Activated CD8-positive, alpha-beta memory T cell treated with anti-CD3 and anti-CD28 coated beads for 1 hour (primary cell): ENCODE measurements around the gene KRTAP3-2.

Experiments
- DNase-seq, 2 donors: peaks; one replicate each; pipeline ENCODE4 v3.0.0-alpha.2; 2020; ENCODE audit warnings: low read depth in 1 of 2; ENCODE audit errors: extremely low read depth in 1 of 2

Gene KRTAP3-2

GRCh38 chr17:41012326-41013120 is 12.8 kb upstream of the KRTAP3-2 start:
- DNase-seq: no peak

DNA sequence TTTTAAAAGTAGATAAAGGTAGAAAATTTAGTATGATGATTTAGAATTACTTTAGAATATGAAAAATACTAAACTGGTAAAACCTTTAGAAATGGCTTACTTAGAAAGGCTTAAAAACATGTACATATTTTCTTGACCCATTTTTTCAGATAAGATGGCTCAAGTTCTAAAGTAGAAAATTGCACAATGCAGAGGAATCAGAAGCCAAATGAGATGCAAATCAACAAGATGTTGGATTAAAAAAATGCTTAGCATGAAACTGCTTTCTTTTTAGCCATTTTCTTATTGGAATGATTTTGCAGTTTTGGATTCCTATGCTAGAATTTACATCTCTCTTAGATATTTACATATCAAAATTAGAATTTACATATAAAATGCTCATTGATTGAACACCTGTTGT is 10.7 kb upstream of the KRTAP3-2 start:
- DNase-seq: no peak

DNA sequence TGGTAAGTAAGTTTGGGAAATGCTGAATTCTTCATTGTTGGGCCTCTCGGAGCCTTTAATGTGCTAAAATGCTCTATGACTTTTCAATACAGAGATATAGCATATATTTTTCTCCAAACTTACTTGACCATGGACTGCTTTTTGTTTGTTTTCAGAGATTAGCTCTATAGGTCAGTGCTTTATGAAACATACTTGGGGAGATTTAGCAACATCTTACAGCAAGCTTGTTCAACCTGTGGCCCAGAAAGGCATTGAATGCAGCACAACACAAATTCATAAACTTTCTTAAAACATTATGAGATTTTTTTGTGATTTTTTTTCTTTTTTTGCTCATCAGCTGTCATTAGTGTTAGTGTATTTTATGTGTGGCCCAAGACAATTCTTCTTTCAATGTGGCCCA is 10.2 kb upstream of the KRTAP3-2 start:
- no peak for DNase-seq

DNA sequence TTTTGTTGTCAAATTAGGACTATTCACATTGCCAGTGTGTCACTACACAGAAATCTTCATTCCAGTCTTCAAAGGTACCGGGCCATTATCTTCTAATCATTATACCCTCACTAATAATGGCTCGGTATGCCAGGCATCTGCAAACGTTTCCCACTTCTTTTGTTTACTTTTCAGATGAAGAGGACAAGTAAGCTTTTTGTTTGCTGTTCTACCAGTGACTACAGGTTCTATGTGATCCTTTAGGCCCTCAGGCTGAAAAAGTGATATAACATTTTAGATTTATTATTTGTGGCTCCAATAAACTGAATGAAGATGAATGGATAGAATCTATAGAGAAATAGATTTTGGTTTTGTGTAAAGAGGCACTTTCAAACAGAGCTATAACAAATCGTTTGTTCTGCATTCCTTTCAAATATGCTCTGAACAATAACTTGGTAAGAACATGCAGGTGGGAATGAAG is 9.6 kb upstream of the KRTAP3-2 start:
- no peak for DNase-seq

DNA sequence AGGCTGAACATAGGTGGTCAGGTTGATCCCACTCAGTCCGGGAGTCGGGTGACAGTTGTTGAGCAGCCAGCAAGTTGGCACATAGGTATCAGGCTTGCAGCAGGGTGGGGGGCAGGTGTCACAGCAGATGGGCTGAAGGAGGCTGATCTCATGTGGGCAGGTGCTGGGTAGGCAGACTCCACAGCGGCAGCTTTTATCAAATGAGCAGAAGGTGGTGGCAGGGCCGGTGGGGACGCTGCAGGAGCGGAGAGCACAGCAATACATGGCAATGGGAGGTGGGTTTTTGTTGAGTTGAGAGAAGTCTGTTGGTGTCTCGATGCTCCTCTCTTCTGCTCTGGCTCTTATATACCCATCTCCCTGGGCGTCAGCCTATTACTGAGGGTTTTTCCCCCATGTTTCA is 9.1 kb upstream of the KRTAP3-2 start, which contains the start of gene KRTAP3-1:
TSS of gene KRTAP3-1 (minus strand) at position 318 of the 400 bp plus-strand sequence. CDS start at position 264, 54 bp downstream.
- no peak for DNase-seq

DNA sequence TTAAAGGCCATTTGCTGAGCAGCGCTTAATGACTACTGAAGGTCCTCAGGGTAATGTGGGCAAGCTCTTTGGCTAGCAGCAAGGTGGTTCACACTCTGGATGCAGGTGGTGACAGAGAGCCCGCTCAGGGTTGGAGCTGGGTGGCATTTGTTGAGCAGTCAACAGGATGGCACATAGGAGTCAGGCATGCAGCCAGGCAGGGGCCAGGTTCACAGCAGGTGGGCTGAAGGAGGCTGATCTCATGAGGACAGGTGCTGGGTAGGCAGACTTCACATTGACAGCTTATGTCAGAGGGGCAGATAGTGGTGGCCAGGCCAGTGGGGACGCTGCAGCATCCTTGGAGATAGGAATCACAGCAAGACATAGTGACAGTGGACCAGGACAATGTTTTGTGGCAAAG is 4.7 kb upstream of the KRTAP3-2 start:
- no peak for DNase-seq

- no peak for DNase-seq
Measured at GRCh38 chr17:41003926-41004325, 4.2 kb upstream of the KRTAP3-2 start.

- DNase-seq: no peak
Measured at GRCh38 chr17:41002814-41003213, 3.1 kb upstream of the KRTAP3-2 start.

DNA sequence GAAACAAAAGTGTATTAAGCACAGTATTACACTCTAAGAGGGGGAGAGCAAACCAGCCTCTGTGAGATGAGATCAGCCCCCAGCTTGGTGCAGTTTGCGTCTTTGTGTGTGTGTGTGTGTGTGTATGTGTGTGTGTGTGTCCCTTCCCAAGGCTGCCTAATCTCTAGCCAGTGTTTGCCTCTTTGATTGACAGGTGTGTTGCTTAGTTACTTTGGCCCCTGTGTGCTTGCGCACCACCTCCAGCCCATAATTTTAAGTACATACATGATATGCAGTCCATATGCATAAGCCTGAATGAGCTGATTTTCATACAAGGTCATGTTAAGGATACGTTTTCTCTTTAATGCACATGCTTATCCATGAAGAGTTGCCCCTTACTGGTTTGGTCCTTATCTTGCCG is 2.1 kb upstream of the KRTAP3-2 start:
- DNase-seq: no peak

- no peak for DNase-seq
Measured at GRCh38 chr17:40997361-40997760, 2.3 kb downstream of the KRTAP3-2 start.

DNA sequence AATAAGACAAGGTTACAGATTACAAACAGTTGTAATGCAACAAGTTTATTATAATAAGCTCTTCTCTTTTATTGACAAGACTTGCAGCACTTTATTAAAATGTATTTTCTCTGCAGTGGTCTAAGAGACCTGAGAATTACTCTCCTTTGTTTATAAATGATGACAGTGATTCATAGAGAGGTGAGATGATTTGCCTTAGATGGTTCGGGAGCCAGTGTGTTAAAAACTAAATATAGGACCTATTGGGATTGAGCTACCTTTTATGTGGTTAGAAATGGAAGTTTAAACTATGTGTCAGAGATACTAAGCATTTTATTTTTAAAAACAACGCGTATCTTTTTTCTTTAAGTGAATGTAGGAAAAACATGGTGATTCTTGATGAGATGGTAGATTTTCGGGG is 2.9 kb downstream of the KRTAP3-2 start:
- DNase-seq: no peak

GRCh38 chr17:40995116-40995515 is 4.6 kb downstream of the KRTAP3-2 start:
- no peak for DNase-seq

- DNase-seq: no peak
Measured at GRCh38 chr17:40993839-40994238, 5.9 kb downstream of the KRTAP3-2 start, which contains the start of gene KRTAP3-3. TSS of gene KRTAP3-3 (minus strand) at chr17:40994164. CDS start at chr17:40994097, 67 bp downstream.

DNA sequence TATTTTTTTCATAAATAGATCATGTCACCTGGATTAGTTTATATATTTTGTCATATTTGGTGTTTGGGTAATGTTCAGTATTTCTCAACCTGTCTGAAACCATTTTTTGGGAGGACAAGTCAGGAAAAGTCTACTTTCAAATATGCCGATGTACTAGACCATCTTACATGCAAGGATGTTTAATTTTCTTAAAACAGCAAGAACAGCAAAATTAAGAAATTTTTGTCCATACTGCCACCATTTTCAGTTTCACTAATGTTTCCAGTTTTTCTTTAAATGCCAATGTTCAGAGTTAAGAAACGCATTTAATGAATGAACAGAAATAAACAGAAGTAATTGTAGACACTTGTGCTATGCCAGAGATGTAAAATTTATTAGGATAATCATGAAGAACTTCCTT is 6.6 kb downstream of the KRTAP3-2 start:
- no peak for DNase-seq

GRCh38 chr17:40992666-40993065 is 7.0 kb downstream of the KRTAP3-2 start:
- no peak for DNase-seq

DNA sequence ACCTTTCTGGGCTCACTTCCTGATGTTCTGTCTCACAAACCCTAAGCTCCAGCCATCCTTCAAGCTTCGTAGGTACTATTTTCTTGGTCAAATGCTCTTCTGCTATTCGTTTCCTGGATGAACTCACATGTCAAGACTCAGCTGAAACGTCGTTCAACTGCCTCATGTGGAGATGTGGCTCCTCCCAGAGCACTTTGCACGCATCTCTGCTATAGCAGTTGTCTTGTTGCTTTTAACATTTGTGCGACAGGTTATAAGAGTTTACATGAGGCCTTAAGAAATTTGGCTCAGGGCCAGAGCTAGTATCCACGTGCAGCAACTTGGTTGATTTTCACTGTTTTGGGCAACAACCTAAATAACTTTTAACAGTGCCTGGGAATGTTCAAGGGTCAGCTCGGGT is 12.8 kb downstream of the KRTAP3-2 start:
- no peak for DNase-seq

DNA sequence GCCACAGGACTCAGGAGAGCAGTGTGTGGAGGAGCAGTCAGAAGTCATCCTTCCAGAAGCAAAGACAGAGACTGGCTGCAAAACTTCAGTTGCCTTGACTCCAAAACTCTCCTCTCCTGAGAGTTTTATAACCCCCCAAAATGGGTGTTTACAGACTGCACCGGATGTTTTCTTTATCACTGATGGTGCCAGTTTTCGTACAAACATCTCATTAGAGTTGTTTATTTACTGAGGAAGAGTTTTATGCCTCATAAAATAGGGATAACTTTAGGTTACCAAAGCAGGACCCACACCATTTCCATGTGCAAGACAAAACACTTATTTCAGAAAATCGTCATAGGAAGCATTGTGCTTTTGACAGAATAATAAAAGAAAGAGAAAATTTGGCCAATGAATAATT is 15.5 kb downstream of the KRTAP3-2 start, which contains the start of gene KRT40:
TSS of gene KRT40 (minus strand) at position 101 of the 400 bp plus-strand sequence. CDS start at position 48, 53 bp downstream.
- DNase-seq: no peak

- DNase-seq: no peak
Measured at GRCh38 chr17:40981115-40981514, 18.6 kb downstream of the KRTAP3-2 start.

- no peak for DNase-seq
Measured at GRCh38 chr17:40980596-40980995, 19.1 kb downstream of the KRTAP3-2 start.

GRCh38 chr17:40980117-40980516 is 19.6 kb downstream of the KRTAP3-2 start:
- DNase-seq: no peak

DNA sequence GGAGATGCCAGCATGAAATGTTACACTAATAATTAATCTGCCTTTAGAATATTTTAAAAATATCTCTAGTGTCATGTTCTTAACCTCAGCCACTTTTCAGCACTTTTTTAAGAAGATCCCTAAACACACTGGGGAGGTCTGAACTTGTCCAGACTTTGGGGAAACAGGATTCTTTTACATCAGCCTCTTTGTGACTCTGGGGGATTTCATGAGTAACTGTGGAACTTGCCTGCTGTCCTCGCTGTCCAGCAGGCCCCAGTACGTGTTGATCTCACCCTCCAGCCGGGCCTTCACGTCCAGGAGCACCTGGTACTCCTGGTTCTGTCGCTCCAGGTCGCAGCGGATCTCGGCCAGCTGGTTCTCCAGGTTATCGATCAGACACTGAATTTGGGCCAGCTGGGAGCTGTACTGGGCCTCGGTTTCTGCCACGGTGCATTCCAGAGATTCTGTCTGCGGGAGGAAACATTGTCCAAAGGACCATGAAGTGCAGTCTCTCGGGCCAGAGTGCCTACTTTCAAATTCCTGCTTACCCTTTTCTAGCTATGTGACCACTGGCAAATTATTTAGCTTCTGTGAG is 21.0 kb downstream of the KRTAP3-2 start:
- DNase-seq: no peak

DNA sequence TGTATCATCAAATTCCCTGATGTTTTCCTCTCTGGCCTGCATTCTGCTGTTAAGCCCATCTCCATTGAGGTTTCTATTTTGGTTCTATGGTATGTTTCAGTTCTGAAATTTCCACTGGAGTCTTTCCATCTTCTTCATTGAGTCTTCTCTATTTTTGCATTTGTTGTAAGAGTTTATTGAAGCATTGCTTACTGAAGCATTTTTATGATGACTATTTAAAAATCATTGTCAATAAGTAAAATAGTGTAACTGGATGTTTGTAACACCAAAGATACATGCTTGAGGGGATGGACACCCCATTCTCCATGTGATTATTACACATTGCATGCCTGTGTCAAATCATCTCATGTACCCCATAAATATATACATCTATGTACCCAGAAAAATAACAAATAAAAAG is 24.2 kb downstream of the KRTAP3-2 start:
- no peak for DNase-seq
